Measurements from ENCODE around the gene CDH4. TPM values are rescaled to one million over a fixed set of nuclear protein-coding genes. Genes with fewer than 3 reads are reported as not detected.

Gene CDH4
- total and polyA plus RNA-seq, 2 of the 13 experiments (the other 11 are each of a cell fraction or from before 2014, with no cell fraction given), result not detected

DNA sequence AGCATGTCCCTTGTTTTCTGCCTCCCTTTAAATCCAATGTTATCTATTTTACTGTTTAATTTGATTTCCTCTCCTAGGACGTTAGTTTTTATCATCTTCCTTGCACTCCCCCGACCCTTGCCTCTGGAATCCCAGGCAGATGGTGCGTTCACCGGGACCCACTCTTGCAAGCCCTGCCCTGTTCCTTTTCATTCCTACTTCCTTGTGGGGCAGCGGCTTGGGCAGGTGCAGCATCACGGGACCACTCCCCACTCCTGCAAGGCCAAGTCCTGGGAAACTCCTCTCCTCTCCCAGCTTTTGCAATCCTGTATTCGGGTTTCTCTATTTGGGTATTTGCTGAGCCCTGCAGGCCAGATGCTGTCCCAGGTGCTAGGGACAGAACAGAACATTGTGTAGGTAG is 5.8 kb upstream of the CDH4 start:
- TF ChIP-seq, protein P1, sequence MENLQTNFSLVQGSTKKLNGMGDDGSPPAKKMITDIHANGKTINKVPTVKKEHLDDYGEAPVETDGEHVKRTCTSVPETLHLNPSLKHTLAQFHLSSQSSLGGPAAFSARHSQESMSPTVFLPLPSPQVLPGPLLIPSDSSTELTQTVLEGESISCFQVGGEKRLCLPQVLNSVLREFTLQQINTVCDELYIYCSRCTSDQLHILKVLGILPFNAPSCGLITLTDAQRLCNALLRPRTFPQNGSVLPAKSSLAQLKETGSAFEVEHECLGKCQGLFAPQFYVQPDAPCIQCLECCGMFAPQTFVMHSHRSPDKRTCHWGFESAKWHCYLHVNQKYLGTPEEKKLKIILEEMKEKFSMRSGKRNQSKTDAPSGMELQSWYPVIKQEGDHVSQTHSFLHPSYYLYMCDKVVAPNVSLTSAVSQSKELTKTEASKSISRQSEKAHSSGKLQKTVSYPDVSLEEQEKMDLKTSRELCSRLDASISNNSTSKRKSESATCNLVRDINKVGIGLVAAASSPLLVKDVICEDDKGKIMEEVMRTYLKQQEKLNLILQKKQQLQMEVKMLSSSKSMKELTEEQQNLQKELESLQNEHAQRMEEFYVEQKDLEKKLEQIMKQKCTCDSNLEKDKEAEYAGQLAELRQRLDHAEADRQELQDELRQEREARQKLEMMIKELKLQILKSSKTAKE (CRISPR knock-in tag; IDR thresholded peaks at IDR 0.05; ENCODE audit: borderline replicate concordance), result no peak
- TF ChIP-seq MAF1 (CRISPR knock-in tag; IDR thresholded peaks at IDR 0.05; ENCODE audit: borderline replicate concordance), result no peak
- TF ChIP-seq, protein P2, sequence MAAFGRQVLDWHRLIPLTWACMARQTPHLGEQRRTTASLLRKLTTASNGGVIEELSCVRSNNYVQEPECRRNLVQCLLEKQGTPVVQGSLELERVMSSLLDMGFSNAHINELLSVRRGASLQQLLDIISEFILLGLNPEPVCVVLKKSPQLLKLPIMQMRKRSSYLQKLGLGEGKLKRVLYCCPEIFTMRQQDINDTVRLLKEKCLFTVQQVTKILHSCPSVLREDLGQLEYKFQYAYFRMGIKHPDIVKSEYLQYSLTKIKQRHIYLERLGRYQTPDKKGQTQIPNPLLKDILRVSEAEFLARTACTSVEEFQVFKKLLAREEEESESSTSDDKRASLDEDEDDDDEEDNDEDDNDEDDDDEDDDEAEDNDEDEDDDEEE (CRISPR knock-in tag; IDR thresholded peaks at IDR 0.05), result no peak
- TF ChIP-seq ARNT (IDR thresholded peaks at IDR 0.05), result no peak
- TF ChIP-seq, protein P3, sequence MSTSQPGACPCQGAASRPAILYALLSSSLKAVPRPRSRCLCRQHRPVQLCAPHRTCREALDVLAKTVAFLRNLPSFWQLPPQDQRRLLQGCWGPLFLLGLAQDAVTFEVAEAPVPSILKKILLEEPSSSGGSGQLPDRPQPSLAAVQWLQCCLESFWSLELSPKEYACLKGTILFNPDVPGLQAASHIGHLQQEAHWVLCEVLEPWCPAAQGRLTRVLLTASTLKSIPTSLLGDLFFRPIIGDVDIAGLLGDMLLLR (CRISPR knock-in tag; IDR thresholded peaks at IDR 0.05), result no peak
- no peak for TF ChIP-seq ZNF619 (CRISPR knock-in tag; IDR thresholded peaks at IDR 0.05)
- no peak for TF ChIP-seq GABPB1 (CRISPR knock-in tag; IDR thresholded peaks at IDR 0.05)
- TF ChIP-seq ZNF569 (CRISPR knock-in tag; IDR thresholded peaks at IDR 0.05; ENCODE audit: borderline replicate concordance), result no peak
- TF ChIP-seq ZNF282 (IDR thresholded peaks at IDR 0.05; ENCODE audit: partially characterized antibody), result no peak
- TF ChIP-seq TSC22D2 (CRISPR knock-in tag; IDR thresholded peaks at IDR 0.05; ENCODE audit: borderline replicate concordance), result no peak
- no peak for TF ChIP-seq SMARCE1 (IDR thresholded peaks at IDR 0.05; ENCODE audit: borderline replicate concordance)
- TF ChIP-seq HNF4G (IDR thresholded peaks at IDR 0.05; ENCODE audit: borderline replicate concordance, low read depth, low read length), result no peak
- TF ChIP-seq HNF4G (CRISPR knock-in tag; IDR thresholded peaks at IDR 0.05; ENCODE audit: borderline replicate concordance, low read depth), result no peak
- H3K27me3 ChIP-seq (ENCODE audit: control insufficient read depth in 1 of 2, insufficient read depth in 2 of 2, low read length in 2 of 2), result peaks cover 5 to 62% of the 10 kb centered on the region in 2 experiments; a peak in 4 of 5 replicates
- H3K4me1 ChIP-seq (ENCODE audit: insufficient read depth, low read length), result no peaks in the 10 kb centered on the region
- DNase-seq (ENCODE audit: low spot score), result no peak
- no peak overlapping the region for H3K4me2 ChIP-seq (ENCODE audit: low read depth, low read length)
- no peaks in the 10 kb centered on the region; the same call in 1 of the 2 replicates for H4K20me1 ChIP-seq (ENCODE audit: insufficient read depth, low read length)
- no peaks in the 10 kb centered on the region for H3K36me3 ChIP-seq (replicated peaks in 1 of 2; ENCODE audit: control insufficient read depth in 1 of 2, insufficient read depth in 2 of 2, low read length in 2 of 2)
- no peak overlapping the region for H2AFZ ChIP-seq (ENCODE audit: low read length)
- in situ Hi-C loops (cut with HindIII; ENCODE audit: extremely low pct_ligation_motif_present, low pct_unique_long_range_greater_than_20kb) (no loop called here), intact Hi-C loops (cut with micrococcal nuclease; ENCODE audit: unreplicated experiment) (loop anchor here (5.0 kb wide), 1 partner anchor 1351 kb away; no protein-coding TSS in a partner anchor)
- peaks cover 15% of the 10 kb centered on the region for H3K9me3 ChIP-seq (ENCODE audit: low read length)
- no peak overlapping the region for H3K9ac ChIP-seq (ENCODE audit: insufficient read depth, low read depth, low read length)
- WGBS (ENCODE audit: low lambda C conversion rate), result 11% methylated on average over 7 of the region's 7 CpGs
- no peak for FAIRE-seq
- no TSS peak for BruUV-seq (replicated peaks)
- no peak overlapping the region for H3K27ac ChIP-seq (ENCODE audit: extremely low read length, insufficient read depth, low read length)
- ATAC-seq, result no peak
- no peak overlapping the region for H3K4me3 ChIP-seq (replicated peaks in 1 of 3; ENCODE audit: insufficient read depth in 1 of 3, low read depth in 2 of 3, low read length in 3 of 3)
- ChIA-PET POLR2A (no interaction called here), CTCF (ENCODE audit: low intra/inter-chr PET ratio, low total read pairs) (no interaction called here)
- H3K79me2 ChIP-seq (ENCODE audit: insufficient read depth, low read length), result no peaks in the 10 kb centered on the region

Data from HepG2 (cell line).